A549 treated with CORT108297 at 1 μM for 4 hours (cell line): ENCODE data around the gene TSPAN3. TPM values are rescaled to one million over a fixed set of nuclear protein-coding genes. Genes with fewer than 3 reads are reported as not detected.

Source experiments
- total RNA-seq: library from RNA; stranded (reverse); fragments of 200-300 nt; extraction: Qiagen RNA extraction; gene quantifications from 5 replicates; pipeline ENCODE4 v1.2.3, GENCODE V29; 2022

Gene TSPAN3
- 364 to 478 TPM (median 451 TPM) in 5 replicates for total RNA-seq

DNA sequence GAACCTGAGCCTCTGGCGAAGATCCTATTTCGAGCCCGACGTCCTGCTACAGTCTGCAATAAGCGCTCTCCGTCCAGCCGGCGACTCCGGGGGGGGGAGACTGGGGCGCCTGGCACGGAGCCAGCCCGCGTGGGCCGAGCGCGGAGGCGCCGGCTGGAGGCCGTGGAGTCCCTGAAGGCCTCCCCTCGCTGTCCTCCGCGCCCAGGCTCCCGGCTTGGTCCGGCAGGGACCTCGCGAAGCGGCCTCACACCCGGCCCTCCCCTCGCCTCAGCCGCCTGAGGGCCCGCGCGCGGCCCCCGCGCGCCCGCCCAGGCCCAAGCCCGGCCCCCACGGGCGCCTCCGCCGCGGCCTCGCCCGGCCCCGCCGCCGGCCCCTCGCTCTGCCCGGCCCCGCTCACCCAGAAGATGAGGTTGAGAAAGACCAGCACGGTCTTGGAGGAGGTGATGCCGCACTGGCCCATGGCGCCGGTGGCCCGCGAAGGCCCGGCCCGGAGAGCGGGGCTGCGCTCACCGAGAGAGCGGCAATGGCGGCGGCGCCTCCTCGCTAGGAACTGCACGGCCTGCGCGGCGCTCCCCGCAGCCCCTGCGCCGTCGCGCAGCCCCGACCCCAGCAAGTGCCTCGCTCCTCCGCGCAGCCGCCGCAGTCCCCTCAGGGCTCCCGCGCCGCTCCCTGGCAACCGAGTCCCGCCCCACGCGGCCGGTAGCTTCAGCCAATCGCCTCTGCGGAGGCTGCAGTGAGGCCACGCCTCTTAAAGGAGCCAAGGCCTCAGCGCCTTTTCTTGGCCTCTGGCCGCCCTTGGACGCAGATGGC, at the start of gene TSPAN3:
Gene TSPAN3 (minus strand): TSS at position 615 of the 810 bp plus-strand sequence. CDS start 155 bp downstream, at position 460.

DNA sequence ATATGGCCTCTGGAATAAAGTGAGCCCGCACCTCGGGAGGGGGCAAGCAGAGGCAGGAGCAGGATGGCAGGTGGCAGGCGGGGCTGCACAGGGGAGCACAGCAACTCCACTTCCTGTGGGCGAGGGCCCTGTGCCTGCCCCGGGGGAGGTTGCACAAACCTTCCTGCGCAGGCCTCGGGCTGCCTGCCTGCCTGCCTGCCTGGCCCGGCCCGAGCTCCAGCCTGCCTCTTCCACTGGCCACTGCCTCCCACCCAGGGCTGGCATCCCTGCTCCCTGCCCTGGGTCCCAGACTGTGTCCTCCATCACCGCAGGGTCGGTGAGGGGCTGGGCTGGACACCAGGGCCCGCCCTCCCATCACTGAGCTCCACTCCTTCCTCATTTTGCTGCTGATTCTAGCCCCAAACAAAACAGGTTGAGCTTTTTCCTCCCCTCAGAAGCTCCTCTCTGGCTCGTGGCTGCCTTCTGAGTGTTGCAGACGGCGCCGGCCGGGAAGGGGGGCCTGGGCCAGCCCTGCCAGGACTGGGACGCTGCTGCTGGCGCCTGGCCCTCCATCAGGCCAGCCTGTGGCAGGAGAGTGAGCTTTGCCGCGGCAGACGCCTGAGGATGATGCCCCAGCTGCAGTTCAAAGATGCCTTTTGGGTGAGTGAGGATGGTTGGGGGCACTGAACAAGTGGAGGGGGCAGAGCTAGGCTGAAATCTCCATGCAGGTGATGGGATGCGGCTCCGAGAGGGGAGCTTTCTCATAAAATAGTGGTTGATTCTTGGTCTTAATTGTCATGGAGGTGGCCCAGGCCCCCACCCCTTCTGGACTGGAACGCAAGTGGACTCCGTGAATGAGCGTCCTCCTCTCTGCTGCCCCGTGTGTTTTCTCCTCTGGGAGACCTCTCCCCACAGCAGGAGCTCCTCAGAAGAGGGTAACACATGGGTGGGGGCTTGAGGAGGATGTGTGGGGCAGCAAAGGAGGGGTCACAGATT, 75.7 kb downstream of the TSPAN3 start, which contains the start of gene PSTPIP1:
Gene PSTPIP1 (plus strand): TSS at position 156 of the 975 bp plus-strand sequence. CDS start 448 bp downstream, at position 604.

Other genes starting within 250 kb of the TSPAN3 start
- 1.8 to 3.8 TPM (median 3.8 TPM) in 5 replicates for gene SCAPER, start 165.8 kb downstream of the TSPAN3 start, total RNA-seq
- 54.6 to 69.9 TPM (median 63.6 TPM) in 5 replicates for gene RCN2, start 139.4 kb downstream of the TSPAN3 start, total RNA-seq
- 0.22 TPM in 1 of 5 replicates, not detected in the others for gene PSTPIP1, start 76.0 kb downstream of the TSPAN3 start, total RNA-seq